Suprapubic skin (tissue), 4 donors: ENCODE results near the gene HSPA1L. TPM values are rescaled to one million over a fixed set of nuclear protein-coding genes. Genes with fewer than 3 reads are reported as not detected.

Source experiments
- DNase-seq, 2 donors: peaks; one replicate each; pipeline ENCODE4 v3.0.0-alpha.2; 2019; ENCODE audit warnings: low spot score in 2 of 2
- H3K27ac ChIP-seq: fragments of 200-600 bp; sonication (generic); one replicate; pipeline ENCODE4 v1.5.1; 2019
- H3K27me3 ChIP-seq: fragments of 200-600 bp; sonication (generic); one replicate; pipeline ENCODE4 v1.5.1; 2019
- H3K36me3 ChIP-seq: fragments of 200-600 bp; sonication (generic); one replicate; pipeline ENCODE4 v1.5.1; 2019
- H3K4me1 ChIP-seq: fragments of 200-600 bp; sonication (generic); one replicate; pipeline ENCODE4 v1.5.1; 2019
- H3K4me3 ChIP-seq: fragments of 200-600 bp; sonication (generic); one replicate; pipeline ENCODE4 v1.5.1; 2019; ENCODE audit warnings: mild to moderate bottlenecking
- H3K9me3 ChIP-seq: fragments of 200-600 bp; sonication (generic); one replicate; pipeline ENCODE4 v1.5.1; 2019
- CTCF ChIP-seq, 2 donors: fragments of 200-600 bp in 1 of 2; fragments of 450-650 bp in 1 of 2; sonication (generic) in 1 of 2; IDR thresholded peaks; one replicate each; pipeline ENCODE4 v1.5.1; 2016 to 2019; ENCODE audit warnings: antibody characterized with exemption in 2 of 2, mild to moderate bottlenecking in 1 of 2, moderate library complexity in 1 of 2
- EP300 ChIP-seq: sonication (generic); formaldehyde crosslinking; IDR thresholded peaks from one replicate; pipeline ENCODE4 v1.6.1; 2017; ENCODE audit warnings: antibody characterized with exemption
- POLR2A ChIP-seq, 2 donors: fragments of 450-650 bp; IDR thresholded peaks; one replicate each; pipeline ENCODE4 v1.6.1; 2017; ENCODE audit warnings: antibody characterized with exemption in 2 of 2, mild to moderate bottlenecking in 2 of 2, moderate library complexity in 2 of 2
- POLR2AphosphoS5 ChIP-seq, 3 donors: sonication (generic); formaldehyde crosslinking; IDR thresholded peaks; one replicate each; pipeline ENCODE4 v1.6.1; 2017; ENCODE audit warnings: antibody characterized with exemption in 3 of 3
- WGBS: methylation state at CpG from one replicate; pipeline ENCODE4 v1.1.5; 2018; 5-methylcytosine and 5-hydroxymethylcytosine counted together
- total RNA-seq, 4 donors: library from RNA; depleted of rRNA; stranded (reverse); fragments of >200 nt; gene quantifications; one replicate each; pipeline ENCODE4 v1.1.0, GENCODE V29; 2016

The HSPA1L gene
- total RNA-seq, 4 donors from 2014 or later, result 0.83 to 3.1 (median 1.8) TPM

GRCh38 chr6:31769684-31770371 is 45.3 kb downstream of the HSPA1L start:
- Histone ChIP-seq H3K36me3 (no peaks in the 10 kb centered on the region), H3K4me1 (peaks cover 12% of the 10 kb centered on the region), H3K27ac (no peak overlapping the region), H3K4me3 (no peak overlapping the region), H3K9me3 (no peaks in the 10 kb centered on the region), H3K27me3 (no peaks in the 10 kb centered on the region)
- no peak for DNase-seq
- WGBS, result 54% methylated on average over 12 of the region's 12 CpGs
- peak; percentile 23 to 72 for TF ChIP-seq CTCF (IDR thresholded peaks at IDR 0.05)
- TF ChIP-seq POLR2A (IDR thresholded peaks at IDR 0.05), result no peak

GRCh38 chr6:31768363-31769257 is 46.5 kb downstream of the HSPA1L start:
- H3K27me3 ChIP-seq, result no peaks in the 10 kb centered on the region
- no peak overlapping the region for H3K27ac ChIP-seq
- H3K36me3 ChIP-seq, result no peaks in the 10 kb centered on the region
- 89% methylated on average over 18 of the region's 18 CpGs for WGBS
- no peaks in the 10 kb centered on the region for H3K9me3 ChIP-seq
- no peak for DNase-seq
- no peak for TF ChIP-seq CTCF (IDR thresholded peaks at IDR 0.05)
- TF ChIP-seq POLR2A (IDR thresholded peaks at IDR 0.05), result no peak
- TF ChIP-seq EP300, result no peak
- no peak for TF ChIP-seq POLR2AphosphoS5 (IDR thresholded peaks at IDR 0.05)
- H3K4me3 ChIP-seq, result no peak overlapping the region
- peaks cover 20% of the 10 kb centered on the region for H3K4me1 ChIP-seq

- Histone ChIP-seq H3K9me3 (no peaks in the 10 kb centered on the region), H3K36me3 (no peaks in the 10 kb centered on the region), H3K27me3 (no peaks in the 10 kb centered on the region), H3K4me1 (peaks cover 26% of the 10 kb centered on the region), H3K4me3 (no peak overlapping the region), H3K27ac (no peak overlapping the region)
- DNase-seq, result no peak
- TF ChIP-seq POLR2AphosphoS5 (IDR thresholded peaks at IDR 0.05), result no peak
- no peak for TF ChIP-seq EP300
- no peak for TF ChIP-seq CTCF (IDR thresholded peaks at IDR 0.05)
- no peak for TF ChIP-seq POLR2A (IDR thresholded peaks at IDR 0.05)
- WGBS, result 84% methylated on average over 5 of the region's 6 CpGs
Observed at GRCh38 chr6:31767096-31767645, 47.9 kb downstream of the HSPA1L start.

GRCh38 chr6:31765910-31766794 is 48.9 kb downstream of the HSPA1L start:
- 63% methylated on average over 17 of the region's 42 CpGs for WGBS
- DNase-seq, result no peak

More at GRCh38 chr6:31765910-31766794, 48.9 kb downstream of the HSPA1L start:
- no peak overlapping the region for H3K27ac ChIP-seq
- TF ChIP-seq CTCF (IDR thresholded peaks at IDR 0.05) (no peak), EP300 (no peak), POLR2AphosphoS5 (IDR thresholded peaks at IDR 0.05) (no peak), POLR2A (IDR thresholded peaks at IDR 0.05) (no peak)
- H3K9me3 ChIP-seq, result no peaks in the 10 kb centered on the region
- peaks cover 8% of the 10 kb centered on the region for H3K36me3 ChIP-seq
- peak overlapping the region; percentile 15 for H3K4me3 ChIP-seq
- H3K27me3 ChIP-seq, result no peaks in the 10 kb centered on the region
- peaks cover 26% of the 10 kb centered on the region for H3K4me1 ChIP-seq
